Breast epithelium (tissue), 4 donors: ENCODE measurements around the gene SEMA4D. TPM values are rescaled to one million over a fixed set of nuclear protein-coding genes. Genes with fewer than 3 reads are reported as not detected.
"Not testable (repeated sequence)": the region's sequence is repeated elsewhere in the genome, so short reads cannot be mapped to it uniquely, and the experiment has no call there.

ENCODE experiments used
- DNase-seq, 2 donors: peaks; one replicate each; pipeline ENCODE4 v3.0.0-alpha.2; 2019; ENCODE audit warnings: low spot score in 2 of 2
- H3K27ac ChIP-seq, 2 donors: fragments of 200-600 bp; sonication (generic) in 1 of 2; one replicate each; pipeline ENCODE4 v1.5.1; 2016 to 2019; ENCODE audit warnings: mild to moderate bottlenecking in 1 of 2
- H3K27me3 ChIP-seq, 2 donors: fragments of 200-600 bp; sonication (generic) in 1 of 2; one replicate each; pipeline versions ENCODE4 v1.5.1 to v1.6.0; 2017 to 2019; ENCODE audit warnings: control low read depth in 1 of 2, mild to moderate bottlenecking in 1 of 2
- H3K36me3 ChIP-seq: fragments of 200-600 bp; one replicate; pipeline ENCODE4 v1.5.1; 2019
- H3K4me1 ChIP-seq, 2 donors: fragments of 200-600 bp; sonication (generic); one replicate each; pipeline ENCODE4 v1.5.1; 2016 to 2019; ENCODE audit warnings: control low read depth in 1 of 2
- H3K4me3 ChIP-seq, 3 donors: fragments of 200-600 bp; sonication (generic); 1 replicate in 2 of 3; 2 replicates in 1 of 3; pipeline ENCODE4 v1.5.1; 2016 to 2019; ENCODE audit warnings: mild to moderate bottlenecking in 3 of 3, moderate library complexity in 2 of 3
- H3K9me3 ChIP-seq, 2 donors: fragments of 200-600 bp; sonication (generic) in 1 of 2; one replicate each; pipeline ENCODE4 v1.5.1; 2016 to 2019; ENCODE audit warnings: control low read depth in 1 of 2
- POLR2A ChIP-seq: fragments of 450-650 bp; IDR thresholded peaks from one replicate; pipeline ENCODE4 v1.6.1; 2016; ENCODE audit warnings: antibody characterized with exemption, mild to moderate bottlenecking, moderate library complexity
- POLR2AphosphoS5 ChIP-seq, 3 donors: sonication (generic); formaldehyde crosslinking; IDR thresholded peaks; one replicate each; pipeline ENCODE4 v1.6.1; 2017; ENCODE audit warnings: antibody characterized with exemption in 3 of 3
- intact Hi-C: fragments of 100-400 bp; cut with DNase I; formaldehyde crosslinking; loops from one replicate; pipeline ENCODE4 v1.15.1; 2023; ENCODE audit warnings: low total_unique reads
- total RNA-seq, 3 donors: library from RNA; depleted of rRNA; stranded (reverse); fragments of >200 nt; gene quantifications; one replicate each; pipeline ENCODE4 v1.1.0, GENCODE V29; 2016
- TF ChIP-seq, protein P1 (sequence below), 3 donors: fragments of 450-650 bp; IDR thresholded peaks; one replicate each; pipeline ENCODE4 v1.5.1; 2016 to 2017; ENCODE audit warnings: antibody characterized with exemption in 3 of 3, mild to moderate bottlenecking in 3 of 3, moderate library complexity in 3 of 3

SEMA4D gene
- total RNA-seq, 3 donors from 2014 or later, result 9.9 to 24.6 (median 16.1) TPM

DNA sequence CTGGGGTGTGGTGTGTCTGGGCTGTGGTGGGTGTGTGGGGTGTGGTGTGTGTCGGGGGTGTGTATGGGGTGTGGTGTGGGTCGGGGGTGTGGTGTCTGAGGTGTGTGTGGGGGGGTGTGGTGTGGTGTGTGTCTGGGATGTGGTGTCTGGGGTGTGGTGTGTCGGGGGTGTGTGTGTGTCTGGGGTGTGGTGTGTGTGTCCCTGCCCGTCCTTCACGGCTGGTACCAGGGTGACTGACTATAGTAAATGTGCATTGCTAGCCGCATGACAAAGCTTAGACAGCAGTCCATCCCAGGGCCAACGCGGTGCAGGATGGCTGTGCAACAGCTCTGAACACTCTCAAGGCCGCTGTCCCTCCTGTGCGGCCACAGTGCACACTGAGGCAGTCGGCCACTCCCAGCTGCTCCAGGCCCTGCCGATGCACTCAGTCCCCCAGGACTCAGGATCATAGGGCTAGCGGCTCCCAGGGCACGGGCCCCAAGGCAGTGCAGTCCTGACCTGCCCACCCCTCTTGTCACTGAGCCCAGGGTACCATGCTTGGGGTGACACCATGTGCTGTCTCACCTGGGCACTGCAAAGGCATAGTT lies 125.6 kb downstream of the SEMA4D start:
- Histone ChIP-seq H3K27me3 (no peaks in the 10 kb centered on the region), H3K27ac (no peak overlapping the region), H3K9me3 (no peaks in the 10 kb centered on the region), H3K36me3 (no peaks in the 10 kb centered on the region), H3K4me3 (no peak overlapping the region), H3K4me1 (no peaks in the 10 kb centered on the region)
- DNase-seq, result no peak
- TF ChIP-seq POLR2AphosphoS5 (IDR thresholded peaks at IDR 0.05) (no peak), POLR2A (no peak)
- TF ChIP-seq, protein P1, sequence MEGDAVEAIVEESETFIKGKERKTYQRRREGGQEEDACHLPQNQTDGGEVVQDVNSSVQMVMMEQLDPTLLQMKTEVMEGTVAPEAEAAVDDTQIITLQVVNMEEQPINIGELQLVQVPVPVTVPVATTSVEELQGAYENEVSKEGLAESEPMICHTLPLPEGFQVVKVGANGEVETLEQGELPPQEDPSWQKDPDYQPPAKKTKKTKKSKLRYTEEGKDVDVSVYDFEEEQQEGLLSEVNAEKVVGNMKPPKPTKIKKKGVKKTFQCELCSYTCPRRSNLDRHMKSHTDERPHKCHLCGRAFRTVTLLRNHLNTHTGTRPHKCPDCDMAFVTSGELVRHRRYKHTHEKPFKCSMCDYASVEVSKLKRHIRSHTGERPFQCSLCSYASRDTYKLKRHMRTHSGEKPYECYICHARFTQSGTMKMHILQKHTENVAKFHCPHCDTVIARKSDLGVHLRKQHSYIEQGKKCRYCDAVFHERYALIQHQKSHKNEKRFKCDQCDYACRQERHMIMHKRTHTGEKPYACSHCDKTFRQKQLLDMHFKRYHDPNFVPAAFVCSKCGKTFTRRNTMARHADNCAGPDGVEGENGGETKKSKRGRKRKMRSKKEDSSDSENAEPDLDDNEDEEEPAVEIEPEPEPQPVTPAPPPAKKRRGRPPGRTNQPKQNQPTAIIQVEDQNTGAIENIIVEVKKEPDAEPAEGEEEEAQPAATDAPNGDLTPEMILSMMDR (IDR thresholded peaks at IDR 0.05), result no peak
- intact Hi-C loops, result no loop called here

DNA sequence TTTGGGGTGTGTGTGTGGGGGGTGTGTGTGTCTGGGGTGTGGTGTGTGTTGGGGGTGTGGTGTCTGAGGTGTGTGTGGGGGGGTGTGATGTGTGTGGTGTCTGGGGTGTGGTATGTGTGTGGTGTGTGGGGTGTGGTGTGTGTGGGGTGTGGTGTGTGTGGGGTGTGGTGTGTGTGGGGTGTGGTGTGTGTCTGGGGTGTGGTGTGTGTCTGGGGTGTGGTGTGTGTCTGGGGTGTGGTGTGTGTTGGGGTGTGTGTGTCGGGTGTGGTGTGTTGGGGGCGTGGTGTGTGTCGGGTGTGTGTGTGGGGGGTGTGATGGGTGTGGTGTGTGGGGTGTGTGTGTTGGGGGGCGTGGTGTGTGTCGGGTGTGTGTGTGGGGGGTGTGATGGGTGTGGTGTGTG lies 126.1 kb downstream of the SEMA4D start:
- intact Hi-C loops, H3K36me3 ChIP-seq, H3K4me1 ChIP-seq, H3K9me3 ChIP-seq, H3K27ac ChIP-seq, DNase-seq, H3K27me3 ChIP-seq, H3K4me3 ChIP-seq: not testable (repeated sequence)

DNA sequence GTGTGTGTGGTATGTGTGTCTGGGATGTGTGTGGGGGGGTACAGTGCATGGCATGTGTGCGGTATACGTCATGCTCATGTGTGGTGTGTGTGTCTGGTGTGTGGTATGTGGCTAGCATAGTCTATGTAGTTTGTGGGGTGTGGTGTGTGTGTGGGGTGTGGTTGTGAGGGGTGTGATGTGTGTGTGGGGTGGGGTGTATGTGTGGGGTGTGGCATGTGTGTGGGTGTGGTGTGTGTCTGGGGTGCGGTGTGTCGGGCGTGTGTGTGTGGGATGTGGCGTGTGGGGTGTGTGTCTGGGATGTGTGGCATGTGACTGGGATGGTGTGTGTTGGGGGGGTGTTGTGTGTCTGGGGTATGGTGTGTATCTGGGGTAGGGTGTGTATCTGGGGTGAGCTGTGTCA lies 127.3 kb downstream of the SEMA4D start:
- no peak overlapping the region for H3K27ac ChIP-seq
- H3K4me1 ChIP-seq, result no peaks in the 10 kb centered on the region
- intact Hi-C loops, result no loop called here
- H3K9me3 ChIP-seq, result no peaks in the 10 kb centered on the region
- no peaks in the 10 kb centered on the region for H3K36me3 ChIP-seq
- TF ChIP-seq, protein P1 (IDR thresholded peaks at IDR 0.05), result no peak
- TF ChIP-seq POLR2AphosphoS5 (IDR thresholded peaks at IDR 0.05) (no peak), POLR2A (no peak)
- H3K4me3 ChIP-seq, result no peak overlapping the region
- DNase-seq, result no peak
- no peaks in the 10 kb centered on the region for H3K27me3 ChIP-seq

GRCh38 chr9:89368978-89369377 lies 128.9 kb downstream of the SEMA4D start:
- Histone ChIP-seq H3K4me1 (no peaks in the 10 kb centered on the region), H3K36me3 (no peaks in the 10 kb centered on the region), H3K27ac (no peak overlapping the region), H3K4me3 (no peak overlapping the region), H3K9me3 (no peaks in the 10 kb centered on the region), H3K27me3 (no peaks in the 10 kb centered on the region)
- DNase-seq, result no peak
- intact Hi-C loops, result no loop called here
- no peak for TF ChIP-seq POLR2A
- TF ChIP-seq, protein P1 (IDR thresholded peaks at IDR 0.05), result no peak
- TF ChIP-seq POLR2AphosphoS5 (IDR thresholded peaks at IDR 0.05), result no peak

DNA sequence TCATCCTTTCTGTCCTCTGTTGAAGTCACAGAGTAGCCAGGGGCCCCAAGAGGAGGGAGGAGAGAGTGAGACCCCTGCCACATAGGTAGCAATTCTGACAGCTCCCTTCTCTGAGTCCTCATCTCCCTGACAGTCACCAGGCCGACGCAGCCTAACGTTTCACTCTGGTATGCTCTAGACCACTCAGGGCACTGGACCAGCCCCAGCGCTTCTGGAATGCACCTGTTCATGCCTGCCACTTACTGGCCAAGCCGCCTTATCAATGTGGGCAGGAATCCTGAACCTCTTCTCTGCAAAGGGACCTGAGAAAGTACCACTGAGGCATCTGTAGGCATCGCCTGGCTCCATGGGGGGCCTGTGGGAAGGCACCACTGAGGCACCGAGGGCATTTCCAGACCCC lies 129.4 kb downstream of the SEMA4D start:
- TF ChIP-seq POLR2AphosphoS5 (IDR thresholded peaks at IDR 0.05) (no peak), POLR2A (no peak)
- TF ChIP-seq, protein P1 (IDR thresholded peaks at IDR 0.05), result no peak
- Histone ChIP-seq H3K4me1 (no peaks in the 10 kb centered on the region), H3K27ac (no peak overlapping the region), H3K9me3 (no peaks in the 10 kb centered on the region), H3K4me3 (no peak overlapping the region), H3K36me3 (no peaks in the 10 kb centered on the region), H3K27me3 (no peaks in the 10 kb centered on the region)
- intact Hi-C loops, result no loop called here
- no peak for DNase-seq
